Liver (tissue), 3 donors: ENCODE data around the gene AAGAB.

Source experiments
- GABPA ChIP-seq, 2 donors: IDR thresholded peaks in 1 of 2; conservative IDR thresholded peaks in 1 of 2; 2 replicates each; pipeline ENCODE4 v1.6.1; 2016; ENCODE audit warnings: antibody characterized with exemption in 2 of 2, mild to moderate bottlenecking in 1 of 2, moderate library complexity in 1 of 2
- JUND ChIP-seq, 2 donors: IDR thresholded peaks; 2 replicates each; pipeline ENCODE4 v1.6.1; 2016; ENCODE audit warnings: antibody characterized with exemption in 2 of 2
- NR2F2 ChIP-seq: IDR thresholded peaks from 2 replicates; pipeline ENCODE4 v1.6.1; 2016; ENCODE audit warnings: antibody characterized with exemption
- RAD21 ChIP-seq, 2 donors: IDR thresholded peaks; 2 replicates each; pipeline ENCODE4 v1.6.1; 2016; ENCODE audit warnings: antibody characterized with exemption in 2 of 2, mild to moderate bottlenecking in 2 of 2
- TAF1 ChIP-seq: conservative IDR thresholded peaks from 2 replicates; pipeline ENCODE4 v1.6.1; 2016; ENCODE audit warnings: antibody characterized with exemption, mild to moderate bottlenecking
- TF ChIP-seq, protein P1 (sequence below): fragments of 150-350 bp; IDR thresholded peaks from 2 replicates; pipeline ENCODE4 v1.5.1; 2017; ENCODE audit warnings: improper control_type of control experiment, low read depth, low read length; ENCODE audit not compliant: missing input control
- TF ChIP-seq, protein P2 (sequence below): IDR thresholded peaks from 2 replicates; pipeline ENCODE4 v1.6.1; 2016; ENCODE audit warnings: antibody characterized with exemption
- TF ChIP-seq, protein P3 (sequence below): IDR thresholded peaks from 2 replicates; pipeline ENCODE4 v1.6.1; 2016; ENCODE audit warnings: antibody characterized with exemption, mild to moderate bottlenecking
- donor health status: healthy.
- donor health status: healthy.

DNA sequence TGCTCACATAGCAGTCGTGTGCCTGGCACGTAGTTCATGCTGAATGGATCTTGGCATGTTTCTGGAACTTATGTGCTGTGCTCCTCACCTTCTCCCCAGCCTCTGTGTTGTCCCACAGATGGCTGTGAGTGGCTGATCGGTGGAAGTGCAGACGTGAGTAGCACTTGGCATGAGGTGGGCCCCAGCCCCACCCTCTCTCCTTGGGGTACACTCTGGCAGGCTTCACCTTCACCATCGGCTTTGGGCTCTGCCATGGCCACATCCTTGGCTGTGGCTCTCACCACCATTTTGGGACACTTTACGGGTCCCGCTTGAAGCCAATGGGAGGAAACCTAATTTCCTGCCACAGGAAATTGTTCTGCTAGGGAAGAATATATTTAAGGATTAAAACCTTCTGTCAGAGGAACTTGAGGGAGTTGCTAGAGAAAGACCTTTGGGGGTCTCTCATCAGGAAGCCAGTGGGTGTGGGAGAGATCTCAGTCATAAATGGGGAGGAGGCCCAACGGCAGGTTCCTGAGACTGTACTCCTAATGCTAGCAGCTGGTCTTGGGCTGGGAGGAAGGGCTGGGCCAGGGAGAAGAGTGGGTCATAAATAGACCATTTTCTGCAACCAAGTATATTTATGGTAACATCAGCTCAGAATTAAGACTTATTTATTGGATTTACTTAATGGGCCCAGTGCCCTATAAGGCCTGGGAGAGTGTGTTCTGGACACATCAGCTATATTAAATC is 96.8 kb downstream of the AAGAB start:
- TF ChIP-seq GABPA (IDR thresholded peaks at IDR 0.05 in 1 of 2, conservative IDR thresholded peaks at IDR 0.05 in 1 of 2) = no peak
- TF ChIP-seq, protein P1, sequence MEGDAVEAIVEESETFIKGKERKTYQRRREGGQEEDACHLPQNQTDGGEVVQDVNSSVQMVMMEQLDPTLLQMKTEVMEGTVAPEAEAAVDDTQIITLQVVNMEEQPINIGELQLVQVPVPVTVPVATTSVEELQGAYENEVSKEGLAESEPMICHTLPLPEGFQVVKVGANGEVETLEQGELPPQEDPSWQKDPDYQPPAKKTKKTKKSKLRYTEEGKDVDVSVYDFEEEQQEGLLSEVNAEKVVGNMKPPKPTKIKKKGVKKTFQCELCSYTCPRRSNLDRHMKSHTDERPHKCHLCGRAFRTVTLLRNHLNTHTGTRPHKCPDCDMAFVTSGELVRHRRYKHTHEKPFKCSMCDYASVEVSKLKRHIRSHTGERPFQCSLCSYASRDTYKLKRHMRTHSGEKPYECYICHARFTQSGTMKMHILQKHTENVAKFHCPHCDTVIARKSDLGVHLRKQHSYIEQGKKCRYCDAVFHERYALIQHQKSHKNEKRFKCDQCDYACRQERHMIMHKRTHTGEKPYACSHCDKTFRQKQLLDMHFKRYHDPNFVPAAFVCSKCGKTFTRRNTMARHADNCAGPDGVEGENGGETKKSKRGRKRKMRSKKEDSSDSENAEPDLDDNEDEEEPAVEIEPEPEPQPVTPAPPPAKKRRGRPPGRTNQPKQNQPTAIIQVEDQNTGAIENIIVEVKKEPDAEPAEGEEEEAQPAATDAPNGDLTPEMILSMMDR = no peak
- TF ChIP-seq, protein P2, sequence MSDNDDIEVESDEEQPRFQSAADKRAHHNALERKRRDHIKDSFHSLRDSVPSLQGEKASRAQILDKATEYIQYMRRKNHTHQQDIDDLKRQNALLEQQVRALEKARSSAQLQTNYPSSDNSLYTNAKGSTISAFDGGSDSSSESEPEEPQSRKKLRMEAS = no peak
- TF ChIP-seq TAF1 = no peak
- TF ChIP-seq, protein P3, sequence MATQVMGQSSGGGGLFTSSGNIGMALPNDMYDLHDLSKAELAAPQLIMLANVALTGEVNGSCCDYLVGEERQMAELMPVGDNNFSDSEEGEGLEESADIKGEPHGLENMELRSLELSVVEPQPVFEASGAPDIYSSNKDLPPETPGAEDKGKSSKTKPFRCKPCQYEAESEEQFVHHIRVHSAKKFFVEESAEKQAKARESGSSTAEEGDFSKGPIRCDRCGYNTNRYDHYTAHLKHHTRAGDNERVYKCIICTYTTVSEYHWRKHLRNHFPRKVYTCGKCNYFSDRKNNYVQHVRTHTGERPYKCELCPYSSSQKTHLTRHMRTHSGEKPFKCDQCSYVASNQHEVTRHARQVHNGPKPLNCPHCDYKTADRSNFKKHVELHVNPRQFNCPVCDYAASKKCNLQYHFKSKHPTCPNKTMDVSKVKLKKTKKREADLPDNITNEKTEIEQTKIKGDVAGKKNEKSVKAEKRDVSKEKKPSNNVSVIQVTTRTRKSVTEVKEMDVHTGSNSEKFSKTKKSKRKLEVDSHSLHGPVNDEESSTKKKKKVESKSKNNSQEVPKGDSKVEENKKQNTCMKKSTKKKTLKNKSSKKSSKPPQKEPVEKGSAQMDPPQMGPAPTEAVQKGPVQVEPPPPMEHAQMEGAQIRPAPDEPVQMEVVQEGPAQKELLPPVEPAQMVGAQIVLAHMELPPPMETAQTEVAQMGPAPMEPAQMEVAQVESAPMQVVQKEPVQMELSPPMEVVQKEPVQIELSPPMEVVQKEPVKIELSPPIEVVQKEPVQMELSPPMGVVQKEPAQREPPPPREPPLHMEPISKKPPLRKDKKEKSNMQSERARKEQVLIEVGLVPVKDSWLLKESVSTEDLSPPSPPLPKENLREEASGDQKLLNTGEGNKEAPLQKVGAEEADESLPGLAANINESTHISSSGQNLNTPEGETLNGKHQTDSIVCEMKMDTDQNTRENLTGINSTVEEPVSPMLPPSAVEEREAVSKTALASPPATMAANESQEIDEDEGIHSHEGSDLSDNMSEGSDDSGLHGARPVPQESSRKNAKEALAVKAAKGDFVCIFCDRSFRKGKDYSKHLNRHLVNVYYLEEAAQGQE = no peak
- TF ChIP-seq JUND (IDR thresholded peaks at IDR 0.05) = no peak
- TF ChIP-seq RAD21 (IDR thresholded peaks at IDR 0.05) = no peak
- TF ChIP-seq NR2F2 = no peak
